HPDE6-E6E7 (cell line): ENCODE measurements around the gene GRIN2A.

Experiments used
- DNase-seq: peaks from one replicate; pipeline ENCODE4 v3.0.0; 2011; ENCODE audit warnings: missing footprints; ENCODE audit errors: extremely low spot score

GRIN2A gene

DNA sequence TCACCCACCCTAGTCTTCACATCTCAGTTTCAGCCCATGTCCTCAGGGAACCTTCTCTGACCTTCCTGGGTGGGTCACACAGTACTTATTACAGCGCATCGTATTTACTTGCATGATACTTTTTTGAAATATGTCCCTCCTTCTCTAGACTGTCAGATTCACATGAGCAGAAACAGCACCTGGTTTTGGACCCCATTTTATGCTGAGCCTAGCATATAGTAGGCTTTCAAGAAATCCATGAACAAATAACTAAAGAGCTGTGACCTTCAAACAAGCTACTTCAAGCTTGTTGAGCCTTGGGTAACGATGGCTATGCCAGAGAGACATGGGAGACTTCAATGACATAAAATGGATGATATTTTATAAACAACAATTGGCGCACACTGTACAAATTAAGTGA is 150.3 kb downstream of the GRIN2A start:
- no peak for DNase-seq

DNA sequence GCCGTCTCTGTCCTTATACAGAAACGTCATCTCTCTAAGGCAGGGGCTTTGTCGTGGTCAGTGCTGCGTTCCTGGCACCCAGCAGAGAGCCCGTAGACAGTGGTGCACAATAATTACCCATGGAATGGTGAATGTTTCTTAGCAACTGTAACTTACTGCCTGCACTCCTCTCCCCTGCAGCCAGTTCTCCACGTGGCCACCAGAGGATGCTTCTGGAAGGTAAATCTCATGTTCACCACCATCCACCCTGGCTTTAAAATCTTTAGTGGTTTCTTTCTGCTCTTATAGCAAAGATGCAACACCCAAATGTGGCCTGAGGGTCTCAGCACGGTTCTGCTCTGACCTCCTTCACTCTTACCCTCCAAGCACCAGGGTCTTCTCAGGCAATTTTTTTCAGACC is 150.8 kb downstream of the GRIN2A start:
- DNase-seq = no peak

DNA sequence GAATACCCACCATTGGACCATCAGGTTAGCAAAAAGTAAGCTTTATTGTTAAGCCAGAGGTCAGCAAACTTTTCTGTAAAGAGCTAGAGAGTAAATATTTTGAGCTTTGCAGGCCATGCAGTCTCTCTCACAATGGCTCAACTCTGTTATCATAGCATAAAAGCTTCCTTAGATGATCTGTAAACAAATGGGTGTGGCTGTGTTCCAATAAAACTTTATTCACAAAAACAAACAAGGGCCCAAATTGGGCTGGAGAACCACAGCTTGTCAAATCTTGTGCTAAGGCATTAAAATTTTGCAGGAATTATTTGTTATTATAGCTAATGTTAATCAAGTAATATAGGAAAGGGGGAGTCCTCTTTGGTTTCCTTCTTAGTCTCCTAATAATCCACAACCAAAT is 153.6 kb downstream of the GRIN2A start:
- DNase-seq = no peak

DNA sequence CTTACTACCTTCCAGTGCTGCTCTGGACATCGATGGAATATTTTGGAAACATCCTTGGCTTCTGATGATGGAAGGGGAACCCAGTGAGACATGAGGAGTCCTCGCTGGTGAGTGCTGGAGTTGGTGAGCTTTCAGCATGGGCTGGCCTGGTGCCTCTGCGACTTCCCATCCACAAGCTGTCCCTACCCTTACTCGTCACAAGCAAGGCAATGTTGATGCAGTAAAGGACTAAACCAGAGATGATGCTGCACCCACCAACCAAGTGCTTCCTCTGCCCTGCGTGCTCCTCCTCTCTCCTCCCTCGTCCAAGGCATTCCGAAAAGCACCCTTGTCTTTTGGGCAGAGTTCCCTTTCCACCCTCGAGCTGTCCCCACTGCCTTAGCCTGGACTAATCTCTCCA is 154.7 kb downstream of the GRIN2A start:
- DNase-seq = no peak

DNA sequence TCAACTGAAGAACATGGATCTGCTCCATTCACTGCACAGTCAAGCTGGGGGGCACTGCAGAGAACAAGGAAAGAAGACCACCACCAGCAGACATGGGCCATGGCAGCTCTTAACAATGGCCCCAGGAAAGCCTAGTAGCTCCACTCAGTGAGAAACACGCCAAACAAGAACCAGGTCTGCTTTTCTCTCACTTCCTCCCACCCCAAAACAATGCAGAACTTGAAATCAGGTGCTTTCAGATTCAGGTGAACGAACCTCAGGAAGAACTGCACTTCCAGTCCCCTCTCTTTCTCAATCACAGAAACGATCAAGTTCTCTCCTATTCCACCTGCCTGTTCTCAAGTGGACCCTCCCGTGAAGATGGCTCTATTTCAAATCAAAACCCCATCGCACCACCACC is 155.6 kb downstream of the GRIN2A start:
- no peak for DNase-seq

DNA sequence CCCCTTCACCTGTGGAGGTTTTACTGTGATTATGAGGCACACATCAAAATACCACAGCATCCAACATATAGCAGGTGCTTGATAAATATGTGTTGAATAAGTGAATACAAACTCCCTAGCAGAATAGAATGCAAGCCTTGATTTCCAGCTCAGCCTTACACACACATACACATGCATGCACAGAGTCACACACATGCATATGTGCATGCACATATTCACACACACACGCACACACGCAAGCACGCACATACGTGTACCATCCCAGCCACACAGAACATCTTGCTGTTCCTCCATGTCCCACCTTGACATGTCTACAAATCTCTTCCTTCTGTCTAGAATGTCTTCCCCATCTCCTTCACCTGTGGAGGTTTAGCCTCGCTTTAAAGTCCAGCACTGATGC is 160.1 kb downstream of the GRIN2A start:
- DNase-seq = no peak

DNA sequence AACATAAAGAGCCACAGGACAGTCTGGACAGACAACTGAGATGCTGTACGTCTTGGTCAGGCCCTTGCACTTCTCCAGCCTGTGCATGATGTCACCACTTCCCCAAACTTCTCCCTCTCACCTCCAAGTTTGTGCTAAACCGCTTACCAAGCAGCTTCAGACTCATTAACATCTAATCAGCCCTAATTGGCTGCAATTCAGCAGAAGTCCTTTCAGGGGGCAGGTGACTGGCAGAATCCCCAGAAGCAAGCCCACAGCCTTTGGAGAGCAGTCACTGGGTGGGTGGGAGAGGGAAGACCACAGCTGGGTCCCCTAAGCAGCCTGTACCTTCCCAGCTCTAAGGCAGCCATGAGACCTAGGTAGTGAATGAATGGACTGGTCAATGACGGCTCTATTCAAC is 161.4 kb downstream of the GRIN2A start:
- no peak for DNase-seq

DNA sequence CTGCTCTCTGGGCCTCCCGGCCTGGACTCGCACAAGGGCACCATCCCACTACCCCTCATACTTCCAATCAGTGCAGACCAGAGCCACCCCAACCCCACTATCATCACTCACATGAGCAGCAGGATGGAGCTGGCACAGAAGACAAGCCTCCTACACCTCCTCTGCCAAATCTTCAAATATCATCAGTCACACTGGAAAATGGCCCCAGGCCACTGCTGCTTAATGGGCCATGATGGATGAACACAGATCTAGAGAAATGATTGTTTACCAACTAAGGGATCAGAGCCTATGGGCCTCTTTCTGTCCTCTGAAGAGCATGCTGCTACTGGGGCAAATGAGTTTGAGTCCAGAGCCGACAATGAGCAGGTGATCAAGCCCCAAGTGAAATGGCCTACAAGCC is 165.5 kb downstream of the GRIN2A start:
- DNase-seq = no peak

DNA sequence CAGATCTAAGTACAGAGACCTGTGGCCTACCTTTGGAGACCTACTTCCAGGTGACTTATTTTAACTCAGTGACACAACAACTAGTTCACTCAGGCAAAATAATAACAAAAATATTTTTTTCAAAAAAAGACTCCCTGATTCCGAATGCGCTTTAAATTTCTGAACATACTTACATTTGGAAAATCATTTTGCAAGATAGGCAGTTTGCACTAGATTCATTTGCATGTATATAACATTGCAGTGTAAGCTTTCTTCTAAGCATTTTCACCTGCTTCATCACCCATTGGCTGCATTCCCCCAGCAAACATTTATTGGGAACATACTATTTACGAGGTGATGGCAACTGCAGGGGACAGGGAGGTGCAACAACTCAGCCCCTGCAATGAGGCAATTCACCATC is 166.8 kb downstream of the GRIN2A start:
- DNase-seq = no peak

DNA sequence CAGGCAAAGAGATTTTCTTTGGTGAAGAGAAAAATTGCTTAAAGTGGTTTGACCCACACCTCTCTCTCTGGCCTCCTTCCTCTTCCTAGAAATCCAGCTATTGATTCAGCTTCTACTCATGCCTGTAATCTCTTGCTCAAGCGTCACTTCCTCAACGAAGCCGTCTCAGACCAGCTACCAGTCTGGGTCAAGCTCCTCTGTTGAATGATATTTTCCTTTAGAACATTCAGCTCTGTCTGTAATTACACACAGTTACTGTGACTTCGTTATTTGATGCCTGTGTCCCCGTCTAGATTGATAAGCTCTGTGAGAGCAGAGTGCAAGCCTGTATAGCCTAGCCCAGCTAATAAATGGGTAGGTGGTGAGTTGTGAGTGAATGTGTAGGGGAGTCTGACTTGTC is 168.5 kb downstream of the GRIN2A start:
- no peak for DNase-seq

DNA sequence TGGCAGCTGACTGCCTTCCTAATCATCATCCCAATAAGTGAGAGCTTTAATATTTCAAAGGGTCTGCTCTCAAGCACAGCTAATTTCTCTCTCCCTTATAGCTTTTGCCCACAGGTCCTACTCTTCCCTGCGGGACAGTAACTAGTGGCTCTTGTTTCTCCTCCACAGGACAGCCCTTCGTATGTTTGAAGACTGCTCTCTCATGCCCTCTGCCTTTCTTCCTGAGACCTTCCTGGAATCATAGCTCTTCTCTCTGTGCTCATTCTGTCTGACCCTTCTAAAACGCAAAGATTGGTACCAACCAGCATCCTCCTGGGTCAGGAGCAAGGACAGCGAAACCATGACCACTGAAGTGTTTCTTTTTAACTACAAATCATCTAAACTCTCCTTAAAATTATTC is 168.9 kb downstream of the GRIN2A start:
- DNase-seq = no peak

DNA sequence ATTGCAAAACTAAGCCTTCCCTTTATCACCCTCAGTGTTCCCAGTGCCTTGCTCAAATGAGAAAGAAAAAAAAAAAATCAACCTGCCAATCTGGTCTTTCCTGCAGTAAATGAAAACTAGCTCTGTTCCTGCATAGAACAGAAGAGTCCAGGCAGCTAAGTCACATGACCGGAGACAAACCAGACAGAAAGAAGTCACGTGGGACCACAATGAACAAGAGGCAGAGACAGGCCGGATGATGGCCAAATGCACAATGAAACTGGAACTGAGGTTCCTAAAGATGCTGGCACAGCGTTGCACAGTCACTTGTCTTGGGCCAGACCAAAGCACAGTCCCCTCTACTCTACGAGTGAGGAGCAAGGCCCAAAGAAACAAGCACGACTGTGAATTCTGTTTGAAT is 172.5 kb downstream of the GRIN2A start:
- no peak for DNase-seq

DNA sequence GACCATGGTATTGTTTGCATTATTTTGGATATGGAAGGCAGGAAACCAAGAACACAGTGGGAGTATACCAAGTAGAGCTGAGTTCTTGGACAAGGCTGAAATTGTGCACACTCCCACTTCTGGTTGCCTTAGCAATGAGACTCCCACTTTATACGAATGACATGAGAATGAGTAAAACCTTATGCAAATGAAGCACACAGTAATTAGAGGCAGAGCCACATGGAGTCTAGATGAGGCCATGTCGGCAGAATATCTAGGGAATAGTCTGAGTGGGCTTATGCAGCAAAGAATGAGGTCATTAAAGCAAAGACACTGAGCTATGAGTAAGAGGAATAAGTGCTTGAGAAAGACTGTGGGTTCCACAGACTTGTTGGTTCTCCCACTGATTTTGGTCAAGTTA is 178.7 kb downstream of the GRIN2A start:
- no peak for DNase-seq

DNA sequence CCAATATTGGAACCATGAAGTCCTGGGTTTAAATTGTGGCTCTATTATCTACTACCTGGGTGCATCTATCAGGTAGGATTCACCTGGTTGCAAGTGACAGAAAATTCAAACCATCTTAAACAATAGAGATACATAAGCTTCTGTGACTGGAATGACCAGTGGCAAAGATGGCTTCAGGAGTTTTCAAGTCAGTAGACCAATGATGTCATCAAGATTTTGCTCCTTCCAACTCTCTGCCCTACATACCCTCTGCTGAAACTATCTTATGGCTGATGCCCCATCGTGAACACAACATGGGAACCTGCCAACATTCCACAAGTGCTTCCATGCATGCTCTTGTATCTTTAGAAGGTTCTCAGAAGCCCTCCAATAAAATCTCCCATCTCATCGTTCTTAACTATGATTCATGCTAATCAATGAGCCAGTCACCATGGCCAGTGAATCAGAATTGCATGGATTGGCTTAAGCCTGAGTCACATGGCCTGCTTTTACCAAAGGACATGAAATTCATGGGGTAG is 180.9 kb downstream of the GRIN2A start:
- no peak for DNase-seq

DNA sequence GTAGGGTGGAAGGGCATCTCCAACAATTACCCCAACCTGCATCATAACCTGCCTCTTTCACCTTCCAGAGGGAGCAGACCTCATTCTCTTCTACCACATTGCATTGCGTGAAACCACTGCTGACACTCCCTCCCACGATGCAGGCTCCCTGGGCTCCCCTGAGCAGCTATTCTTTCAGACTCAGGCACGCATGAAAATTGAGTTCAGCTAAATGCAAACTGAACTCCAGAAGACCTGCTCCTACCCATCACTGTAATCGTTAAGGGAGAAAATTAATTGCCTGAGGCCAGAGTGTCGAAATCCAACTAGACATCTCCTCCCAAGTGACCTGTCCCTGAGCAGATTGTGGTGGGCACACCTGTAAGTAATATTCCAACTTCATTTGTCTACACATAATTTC is 186.0 kb downstream of the GRIN2A start:
- DNase-seq = no peak

DNA sequence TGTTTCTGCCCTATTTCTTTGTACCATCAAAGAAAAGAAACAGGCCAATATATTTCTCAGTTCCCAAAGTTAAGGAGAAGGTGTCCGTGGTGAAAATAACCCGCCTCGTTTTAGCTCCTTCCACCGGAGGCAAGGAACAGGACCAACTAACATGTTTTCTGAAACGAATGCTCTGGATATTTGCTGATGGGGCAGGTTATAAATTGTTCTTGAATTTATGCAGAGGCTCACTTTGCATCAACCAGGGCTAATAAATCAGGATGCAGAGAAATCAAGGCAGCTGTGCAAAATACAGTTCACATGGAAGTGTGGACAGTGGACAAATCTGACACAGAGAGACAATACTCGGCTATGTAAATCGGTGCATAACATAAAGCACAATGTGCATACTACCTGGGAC is 189.8 kb downstream of the GRIN2A start:
- no peak for DNase-seq

DNA sequence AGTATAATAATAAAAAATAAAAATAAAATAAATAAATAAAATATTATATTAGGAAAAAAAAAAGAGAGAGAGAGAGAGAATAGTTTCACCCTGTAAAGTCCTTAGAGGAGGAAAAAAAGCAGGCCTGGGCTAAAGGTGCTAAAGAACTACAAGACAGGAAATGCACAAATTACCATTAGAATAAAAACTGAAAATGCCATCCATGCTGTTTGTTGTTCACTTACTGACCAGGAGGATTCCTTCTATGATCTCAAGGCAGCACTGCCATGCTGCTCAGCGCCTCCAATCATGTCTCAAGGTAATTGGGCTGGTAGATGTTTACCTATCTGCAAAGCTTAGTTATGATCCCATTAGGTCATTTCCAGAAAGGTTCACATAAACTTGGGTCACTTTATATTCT is 201.2 kb downstream of the GRIN2A start:
- DNase-seq = no peak

DNA sequence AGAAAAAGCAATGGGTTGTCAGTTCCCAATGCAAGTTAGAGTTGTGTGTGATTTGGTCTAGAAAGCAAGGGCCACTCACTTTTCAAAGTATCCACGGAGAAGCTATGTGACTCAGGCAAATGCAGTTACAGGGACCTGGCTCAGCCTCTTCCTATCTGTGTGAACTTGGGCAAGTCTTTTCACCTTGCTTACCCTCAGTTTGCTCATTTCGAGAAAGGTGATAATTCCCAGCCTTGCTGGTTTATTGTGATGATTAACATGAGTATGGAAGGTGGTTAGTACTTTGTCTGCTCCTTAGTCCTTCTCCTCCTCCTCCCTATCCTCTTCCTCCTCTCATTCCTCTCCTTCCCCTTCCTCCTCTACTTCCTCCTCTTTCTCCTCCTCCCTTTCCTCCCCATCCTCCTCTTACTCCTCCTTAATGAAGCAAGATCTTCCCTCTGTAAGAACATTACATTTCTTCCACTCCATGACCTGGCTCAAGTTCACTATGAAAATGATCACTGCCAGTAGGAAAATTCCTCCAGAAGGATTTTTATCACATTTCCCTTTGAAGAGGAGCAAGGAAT is 204.0 kb downstream of the GRIN2A start:
- DNase-seq = no peak

DNA sequence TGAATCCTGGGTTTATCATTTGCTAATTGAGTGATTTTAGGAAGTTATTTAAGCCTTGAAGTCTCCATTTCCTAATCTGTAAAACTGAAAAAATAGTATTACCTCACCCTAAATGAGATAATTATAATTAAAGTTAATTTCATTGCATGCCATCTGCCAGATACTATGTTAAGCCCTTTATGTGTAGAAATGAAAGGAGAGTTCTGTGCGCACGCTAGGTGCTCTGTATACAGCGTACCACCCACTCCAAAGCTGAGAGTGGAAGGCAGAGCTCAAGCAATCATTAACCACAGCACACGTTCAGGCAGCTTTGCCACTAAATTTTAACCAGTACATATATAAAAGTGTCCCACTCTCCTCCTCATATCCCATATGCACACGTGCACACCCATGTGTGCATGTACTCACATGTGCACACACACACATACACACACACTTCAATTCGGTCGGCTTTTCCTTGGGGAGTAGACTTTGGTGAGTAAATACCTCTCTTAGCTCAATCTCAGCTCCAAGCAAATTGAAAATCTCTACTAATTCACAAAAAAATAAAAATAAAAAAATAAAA is 204.8 kb downstream of the GRIN2A start:
- no peak for DNase-seq

DNA sequence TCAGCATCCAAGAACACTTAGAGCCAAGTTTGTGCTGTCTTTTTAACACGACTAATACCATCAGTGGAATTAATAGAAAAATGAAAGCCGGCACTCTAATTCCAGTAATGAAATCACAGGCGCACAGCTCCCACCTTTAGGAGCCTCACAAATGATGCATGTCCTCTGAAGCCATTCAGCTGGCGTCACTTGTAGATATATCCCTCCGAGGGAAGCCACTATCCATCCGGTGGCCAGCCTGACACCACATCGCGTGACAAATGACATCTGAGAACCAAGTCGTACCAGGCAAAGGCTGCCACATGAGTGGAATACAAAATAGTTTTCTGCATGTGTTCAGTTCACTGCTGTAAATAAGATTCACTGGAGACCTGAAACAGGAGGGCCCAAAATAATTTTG is 205.6 kb downstream of the GRIN2A start:
- no peak for DNase-seq

DNA sequence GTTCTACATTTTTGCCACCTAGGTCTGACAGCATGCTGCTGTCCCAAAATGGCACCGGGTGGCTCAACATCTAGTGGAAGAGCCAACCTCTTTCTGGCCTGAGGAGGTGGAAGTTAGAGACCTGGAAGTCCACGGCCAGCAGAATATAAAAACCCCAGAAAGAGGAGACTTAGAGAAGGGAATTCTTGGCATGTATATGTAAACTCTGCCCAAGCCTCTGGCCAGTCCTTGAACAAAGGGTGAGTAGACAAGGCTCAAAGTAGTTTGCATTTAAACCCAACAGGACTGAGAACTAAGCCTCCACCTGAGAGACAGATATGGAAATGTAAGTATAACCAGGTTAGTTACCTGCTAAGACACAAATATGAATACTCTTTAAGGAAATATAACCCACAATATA is 210.3 kb downstream of the GRIN2A start:
- no peak for DNase-seq

DNA sequence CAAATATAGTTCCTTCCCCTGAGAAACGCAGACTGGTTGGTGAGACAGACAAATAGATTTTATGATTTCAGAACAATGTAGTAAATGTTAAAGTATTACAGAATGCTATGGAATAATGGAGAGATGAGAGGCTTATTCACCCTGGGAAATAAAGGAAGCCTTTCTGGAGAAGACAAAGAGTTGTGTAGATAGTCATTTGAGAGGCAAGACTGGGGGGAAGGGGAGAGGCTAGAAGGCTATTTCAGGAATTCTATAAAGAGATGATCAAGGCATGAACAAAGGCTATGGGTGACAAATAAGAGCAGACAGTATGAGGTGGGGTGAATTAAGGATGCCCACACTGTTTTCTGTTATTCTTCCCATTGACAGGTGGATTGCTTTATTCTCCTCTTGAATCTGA is 211.4 kb downstream of the GRIN2A start:
- no peak for DNase-seq

DNA sequence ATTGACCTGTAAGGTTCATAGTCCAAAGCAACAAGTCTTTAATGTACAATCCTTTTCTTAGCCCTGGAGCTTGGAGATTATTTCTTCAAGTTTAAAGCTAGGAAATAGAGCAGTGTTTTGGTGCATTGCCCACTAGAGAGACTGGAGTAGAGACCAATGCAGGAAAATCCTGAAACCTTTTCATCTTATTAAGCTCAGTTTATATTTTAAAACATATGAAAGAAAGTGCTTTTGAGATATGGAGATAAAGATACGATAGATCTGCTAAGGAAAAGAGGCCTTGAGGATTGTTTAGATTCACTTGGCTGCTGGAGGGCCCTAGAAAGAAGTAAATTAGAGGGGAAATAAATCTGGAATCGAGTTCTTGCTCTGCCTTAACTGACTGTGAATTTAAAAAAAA is 212.0 kb downstream of the GRIN2A start:
- no peak for DNase-seq

DNA sequence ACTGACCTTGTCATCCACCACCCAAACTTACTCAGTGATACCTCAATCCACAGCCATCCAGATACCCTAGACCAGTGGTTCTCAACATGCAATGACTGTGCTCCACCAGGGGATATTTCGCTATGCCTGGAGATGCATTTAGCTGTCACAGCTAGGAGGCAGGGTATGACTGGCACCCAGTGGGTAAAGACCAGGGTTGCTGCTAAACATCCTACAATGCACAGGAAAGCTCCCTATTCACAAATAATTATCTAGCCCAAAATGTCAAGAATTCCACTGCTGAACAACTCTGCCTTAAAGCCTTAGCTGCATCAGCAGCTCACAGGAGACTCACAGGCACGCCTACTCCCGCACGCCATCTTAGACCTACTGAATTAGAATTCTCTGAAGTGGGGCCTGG is 212.6 kb downstream of the GRIN2A start:
- no peak for DNase-seq
